Stimulated activated CD4-positive, alpha-beta T cell treated with anti-CD3 and anti-CD28 coated beads, TNF-alpha, amount 100 ng/mL, for 1 hour (primary cell): ENCODE measurements around the gene SLC33A1.
"Not testable (repeated sequence)": the region's sequence is repeated elsewhere in the genome, so short reads cannot be mapped to it uniquely, and the experiment has no call there.

Experiments
- DNase-seq, 3 donors: peaks; one replicate each; pipeline ENCODE4 v3.0.0-alpha.2; 2020; ENCODE audit warnings: low read depth in 3 of 3, low spot score in 1 of 3

Gene SLC33A1

DNA sequence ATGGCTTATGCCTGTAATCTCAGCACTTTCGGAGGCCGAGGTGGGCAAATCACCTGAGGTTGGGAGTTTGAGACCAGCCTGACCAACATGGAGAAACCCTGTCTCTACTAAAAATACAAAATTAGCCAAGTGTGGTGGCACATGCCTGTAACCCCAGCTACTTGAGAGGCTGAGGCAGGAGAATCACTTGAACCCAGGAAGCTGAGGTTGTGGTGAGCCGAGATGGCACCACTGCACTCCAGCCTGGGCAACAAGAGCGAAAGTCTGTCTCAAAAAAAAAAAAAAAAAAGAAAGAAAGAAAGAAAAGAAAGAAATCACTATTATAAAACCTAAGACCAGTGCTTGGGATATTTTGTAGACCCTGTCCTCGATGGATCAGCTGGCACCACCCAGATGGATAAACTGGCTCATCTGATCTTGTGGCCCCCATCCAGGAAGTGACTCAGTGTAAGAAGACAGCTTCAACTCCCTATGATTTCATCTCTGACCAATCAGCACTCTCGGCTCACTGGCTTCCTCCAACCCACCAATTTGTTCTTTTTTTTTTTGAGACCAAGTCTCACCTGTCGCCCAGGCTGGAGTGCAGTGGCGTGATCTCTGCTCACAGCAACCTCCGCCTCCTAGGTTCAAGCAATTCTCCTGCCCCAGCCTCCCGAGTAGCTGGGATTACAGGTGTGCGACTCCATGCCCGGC lies 8.2 kb upstream of the SLC33A1 start:
- DNase-seq: peak in 2 of 3 donors; percentile 28 to 31

GRCh38 chr3:155861476-155862183 lies 7.4 kb upstream of the SLC33A1 start:
- no peak for DNase-seq

DNA sequence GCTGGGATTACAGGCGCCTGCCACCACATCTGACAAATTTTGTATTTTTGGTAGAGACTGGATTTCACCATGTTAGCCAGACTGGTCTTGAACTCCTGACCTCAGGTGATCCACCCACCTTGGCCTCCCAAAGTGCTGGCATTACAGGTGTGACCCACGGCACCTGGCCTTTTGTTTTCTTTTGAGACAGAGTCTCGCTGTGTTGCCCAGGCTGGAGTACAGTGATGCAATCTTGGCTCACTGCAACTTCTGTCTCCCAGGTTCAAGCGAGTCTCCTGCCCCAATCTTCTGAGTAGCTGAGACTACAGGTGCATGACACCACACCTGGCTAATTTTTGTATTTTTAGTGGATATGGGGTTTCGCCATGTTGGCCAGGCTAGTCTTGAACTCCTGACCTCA lies 6.2 kb upstream of the SLC33A1 start:
- DNase-seq: not testable (repeated sequence)

GRCh38 chr3:155859859-155860258 lies 5.6 kb upstream of the SLC33A1 start:
- no peak for DNase-seq

DNA sequence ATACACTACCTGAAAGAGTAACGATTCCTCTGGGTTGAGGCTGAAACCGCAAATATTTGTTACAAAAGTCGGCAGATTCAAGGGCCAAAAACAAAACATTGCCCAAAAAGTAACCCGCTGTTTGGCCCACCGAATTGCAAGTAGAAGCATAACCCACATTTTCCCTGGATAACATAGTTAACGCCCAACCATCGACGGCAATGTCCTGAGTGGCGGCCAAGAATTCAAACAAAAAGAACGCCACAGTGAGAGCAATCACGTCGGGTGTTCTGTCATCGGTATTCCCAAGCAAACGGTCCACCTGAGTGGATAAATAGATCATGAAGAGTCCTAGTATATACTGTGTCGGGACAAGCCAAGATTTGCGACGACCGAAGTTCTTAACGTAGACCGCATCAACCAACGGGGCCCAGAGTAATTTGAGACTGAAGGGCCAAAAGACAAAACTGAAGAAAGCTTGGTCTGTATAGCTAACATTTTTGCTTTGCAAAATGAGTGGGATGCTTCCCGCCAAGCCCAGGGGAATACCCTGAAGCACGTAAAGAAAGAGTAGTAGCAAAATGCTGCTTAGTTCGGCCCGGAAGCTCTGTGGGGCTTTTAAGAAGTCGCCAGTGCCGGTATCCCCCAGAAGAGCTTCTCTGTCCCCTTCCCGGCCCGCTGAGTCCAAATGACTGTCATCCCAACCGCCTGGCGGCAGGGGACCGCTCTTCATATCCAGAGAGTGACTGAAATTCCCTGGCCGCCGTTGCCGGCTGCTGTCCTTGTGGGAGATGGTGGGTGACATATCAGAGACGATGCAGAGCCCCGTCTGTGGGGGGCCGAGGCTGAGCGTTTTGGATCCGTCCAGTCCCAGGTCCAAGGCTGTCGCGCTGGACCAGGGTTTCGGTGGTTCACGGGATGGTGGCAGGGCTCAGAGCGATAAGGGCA lies 750 bp downstream of the SLC33A1 start:
- DNase-seq: peak in 2 of 3 donors; percentile 7 to 8

GRCh38 chr3:155852341-155852740 lies 1.9 kb downstream of the SLC33A1 start:
- DNase-seq: no peak

DNA sequence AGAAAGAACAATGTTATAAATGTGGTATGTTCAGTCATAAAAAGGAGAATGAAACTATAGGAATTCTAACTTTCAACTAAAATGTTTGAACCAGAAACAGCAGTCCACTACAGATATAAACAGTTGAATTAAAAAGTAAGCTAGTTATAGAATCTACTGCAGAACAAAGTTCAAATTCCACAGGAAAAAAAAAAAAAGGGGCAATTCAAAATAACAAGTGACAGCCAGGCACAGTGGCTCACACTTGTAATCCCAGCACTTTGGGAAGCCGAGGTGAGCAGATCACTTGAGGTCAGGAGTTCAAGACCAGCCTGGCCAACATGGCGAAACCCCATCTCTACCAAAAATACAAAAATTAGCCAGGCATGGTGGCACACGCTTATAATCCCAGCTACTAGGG lies 4.8 kb downstream of the SLC33A1 start:
- not testable (repeated sequence) for DNase-seq

GRCh38 chr3:155847993-155848392 lies 6.2 kb downstream of the SLC33A1 start:
- no peak for DNase-seq

DNA sequence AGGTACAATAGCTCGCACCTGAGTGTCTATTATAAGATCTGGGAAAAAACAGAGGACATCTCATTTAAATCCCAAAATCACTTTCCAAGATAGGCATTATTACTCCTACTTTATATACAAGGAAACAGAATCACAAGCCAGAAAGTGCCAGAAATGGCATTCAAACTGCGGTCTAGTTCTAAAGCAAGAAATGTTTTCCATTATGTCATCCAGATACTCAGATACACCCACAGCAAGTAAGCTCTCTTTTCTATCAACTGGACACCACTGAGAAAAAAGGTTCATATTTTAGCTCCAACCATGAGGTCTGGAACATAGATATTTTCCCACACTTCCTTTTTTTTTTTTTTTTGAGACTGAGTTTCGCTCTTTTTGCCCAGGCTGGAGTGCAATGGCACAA lies 8.1 kb downstream of the SLC33A1 start:
- DNase-seq: no peak

DNA sequence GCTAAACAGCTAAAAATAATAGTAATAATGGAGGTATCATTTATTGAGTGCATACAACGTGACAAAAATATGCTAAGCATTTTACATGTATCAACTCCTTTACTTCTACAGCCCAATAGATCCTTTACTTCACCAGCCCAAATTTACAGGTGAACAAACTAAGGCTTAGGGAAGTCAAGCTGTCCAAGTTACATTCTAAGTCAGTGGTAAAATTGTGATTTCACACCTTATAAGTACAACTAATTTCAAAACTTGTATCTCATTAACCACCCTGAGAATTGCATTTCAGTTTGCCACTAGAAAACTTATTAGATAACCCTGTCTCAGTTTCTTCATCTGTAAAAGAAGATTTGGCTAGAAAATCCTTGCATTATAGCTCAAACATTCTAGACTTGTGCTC lies 10.7 kb downstream of the SLC33A1 start:
- no peak for DNase-seq

DNA sequence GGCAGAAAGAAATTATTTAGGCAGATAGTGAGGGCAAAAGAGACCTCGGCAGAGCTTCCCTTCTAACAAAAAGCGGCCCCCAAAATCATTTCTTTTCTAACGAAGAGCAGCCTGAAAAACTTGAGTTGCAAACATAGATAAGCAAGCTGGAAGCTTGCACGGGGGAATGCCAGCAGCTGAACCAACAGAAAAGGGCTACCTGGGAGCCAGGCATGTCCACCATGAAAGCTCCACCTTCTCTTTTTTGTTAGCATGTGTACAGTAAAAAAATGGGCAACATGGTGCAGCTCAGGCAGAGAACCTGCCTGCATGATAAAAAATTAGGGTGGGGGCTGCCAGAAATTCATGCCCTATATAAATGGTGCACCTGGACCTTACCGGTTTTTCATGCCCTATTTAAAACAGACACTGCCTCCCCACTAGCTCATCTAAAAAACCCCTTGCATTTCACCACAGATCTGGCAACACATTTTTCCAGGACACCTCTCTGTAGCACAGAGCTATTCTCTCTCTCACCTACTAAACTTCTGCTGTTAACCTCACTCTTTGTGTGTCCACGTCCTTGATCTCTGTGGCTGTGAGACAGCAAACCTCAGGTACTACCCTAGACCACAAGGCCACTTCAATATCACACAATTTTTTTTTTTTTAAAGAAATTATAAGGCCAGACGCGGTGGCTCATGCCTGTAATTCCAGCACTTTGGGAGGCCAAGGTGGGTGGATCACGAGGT lies 18.7 kb downstream of the SLC33A1 start:
- DNase-seq: no peak

DNA sequence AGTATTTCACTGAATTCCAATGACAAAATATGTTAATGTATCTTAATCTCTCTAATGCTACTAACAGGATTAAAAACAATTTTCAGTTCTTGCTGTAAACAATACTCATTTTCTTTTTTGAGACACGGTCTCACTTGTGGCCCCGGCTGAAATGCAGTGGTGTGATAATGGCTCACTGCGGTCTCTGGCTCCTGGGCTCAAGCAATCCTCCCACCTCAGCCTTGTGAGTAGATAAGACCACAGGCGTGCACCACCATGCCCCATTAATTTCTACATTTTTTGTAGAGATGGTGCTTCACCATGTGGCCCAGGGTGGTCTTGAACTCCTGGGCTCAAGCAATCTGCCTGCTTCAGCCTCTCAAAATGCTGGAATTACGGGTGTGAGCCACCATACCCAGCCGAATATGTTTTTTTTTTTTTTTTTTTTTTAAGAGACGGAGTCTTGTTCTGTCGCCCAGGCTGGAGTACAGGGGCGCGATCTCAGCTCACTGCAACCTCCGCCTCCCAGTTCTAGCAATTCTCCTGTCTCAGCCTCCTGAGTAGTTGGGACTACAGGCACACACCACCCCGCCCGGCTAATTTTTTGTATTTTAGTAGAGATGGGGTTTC lies 25.6 kb downstream of the SLC33A1 start:
- DNase-seq: not testable (repeated sequence)

GRCh38 chr3:155815030-155815545 lies 39.1 kb downstream of the SLC33A1 start:
- DNase-seq: no peak

GRCh38 chr3:155813224-155813623 lies 41.0 kb downstream of the SLC33A1 start:
- not testable (repeated sequence) for DNase-seq

GRCh38 chr3:155809181-155809580 lies 45.0 kb downstream of the SLC33A1 start:
- DNase-seq: no peak

DNA sequence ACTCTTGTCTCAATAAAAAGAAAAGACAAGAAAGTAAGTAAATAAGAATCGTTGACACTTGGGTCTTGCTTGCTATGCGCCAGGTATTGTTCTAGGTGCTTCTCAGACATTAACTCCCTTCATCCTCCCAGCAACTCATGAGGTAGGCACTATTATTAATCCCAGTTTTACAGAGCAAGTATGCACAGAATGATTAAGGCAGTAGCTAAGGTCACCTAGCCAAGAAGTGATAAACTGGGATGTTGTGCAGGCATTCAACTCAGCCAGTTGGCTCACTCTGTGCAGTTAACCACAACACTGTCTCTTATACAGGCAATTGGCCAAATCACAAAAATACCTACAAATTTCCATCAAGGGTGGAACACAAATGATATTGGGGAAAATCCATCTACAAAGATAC lies 46.4 kb downstream of the SLC33A1 start:
- DNase-seq: no peak

GRCh38 chr3:155805802-155806618 lies 48.2 kb downstream of the SLC33A1 start, which contains the start of gene C3orf33:
Gene C3orf33 (minus strand): TSS chr3:155806278. CDS start chr3:155806252, 26 bp downstream.
- DNase-seq: peak; percentile 51 to 63 (median 60)

DNA sequence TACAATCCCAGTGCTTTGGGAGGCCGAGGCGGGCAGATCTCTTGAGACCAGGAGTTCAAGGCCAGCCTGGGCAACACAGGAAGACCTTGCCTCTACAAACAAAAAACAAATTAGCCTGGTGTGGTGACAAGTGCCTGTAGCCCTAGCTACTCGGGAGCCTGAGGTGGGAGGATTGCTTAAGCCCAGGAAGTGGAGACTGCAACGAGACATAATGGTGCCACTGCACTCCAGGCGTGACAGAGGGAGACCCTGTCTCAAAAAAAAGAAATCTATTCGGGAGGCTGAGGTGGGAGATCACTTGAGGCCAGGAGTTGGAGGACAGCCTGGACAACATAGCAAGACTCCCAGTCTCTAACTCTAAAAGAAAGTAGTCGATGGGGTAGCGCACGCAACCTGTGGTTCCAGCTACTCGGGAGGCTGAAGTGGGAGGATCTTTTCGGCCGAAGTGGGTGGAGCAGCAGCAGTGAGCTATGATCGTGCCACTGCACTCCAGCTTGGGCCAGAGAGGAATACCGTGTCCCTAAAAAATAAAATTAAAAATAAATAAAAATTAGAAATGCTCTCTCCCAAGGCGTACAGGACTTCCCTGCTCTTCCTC lies 48.9 kb downstream of the SLC33A1 start:
- DNase-seq: peak in 1 of 3 donors; percentile 16

- no peak for DNase-seq
These were observed 49.9 kb downstream of the SLC33A1 start for GRCh38 chr3:155804323-155804722.
